Neural cell (in vitro differentiated cells): ENCODE measurements around the gene XDH. TPM values are rescaled to one million over a fixed set of nuclear protein-coding genes. Genes with fewer than 3 reads are reported as not detected.

ENCODE experiments used
- H2AFZ ChIP-seq: fragments of 200-600, 300-800 bp; sonication (generic), shearing (Covaris generic); 2 replicates; pipeline ENCODE4 v1.6.0; 2014; ENCODE audit warnings: low read depth, mild to moderate bottlenecking, antibody characterized with exemption, low read length, moderate library complexity
- H3F3A ChIP-seq: fragments of 200-600 bp; shearing (Covaris generic); 2 replicates; pipeline ENCODE4 v1.6.1; 2016; ENCODE audit warnings: mild to moderate bottlenecking, moderate library complexity, mixed read lengths, antibody characterized with exemption, low read length; ENCODE audit not compliant: insufficient read depth, poor library complexity, severe bottlenecking
- H3K27ac ChIP-seq: fragments of 200-600, 300-800 bp; sonication (generic), shearing (Covaris generic); 2 replicates; pipeline ENCODE4 v1.5.1; 2014; ENCODE audit warnings: mild to moderate bottlenecking, low read length, moderate library complexity
- H3K27me3 ChIP-seq: fragments of 300-800, 200-600 bp; sonication (generic), shearing (Covaris generic); 2 replicates; pipeline ENCODE4 v1.6.0; 2014; ENCODE audit warnings: mild to moderate bottlenecking, low read depth, low read length, moderate library complexity; ENCODE audit not compliant: insufficient read depth
- H3K36me3 ChIP-seq: fragments of 300-800, 200-600 bp; sonication (generic), shearing (Covaris generic); 2 replicates; pipeline ENCODE4 v1.5.1; 2014; ENCODE audit warnings: mild to moderate bottlenecking, antibody characterized with exemption, low read length, moderate library complexity; ENCODE audit not compliant: insufficient read depth
- H3K4me2 ChIP-seq: fragments of 300-800, 200-600 bp; sonication (generic), shearing (Covaris generic); 2 replicates; pipeline ENCODE4 v1.6.0; 2014; ENCODE audit warnings: mild to moderate bottlenecking, low read length
- H3K4me3 ChIP-seq: fragments of 300-800, 200-600 bp; sonication (generic), shearing (Covaris generic); 2 replicates; pipeline ENCODE4 v1.5.1; 2014; ENCODE audit warnings: mild to moderate bottlenecking, low read length, moderate library complexity
- H3K79me2 ChIP-seq: fragments of 200-600 bp; shearing (Covaris generic); replicated peaks from 2 replicates; pipeline ENCODE4 v1.6.0; 2014; ENCODE audit warnings: mild to moderate bottlenecking, low read length, moderate library complexity; ENCODE audit not compliant: insufficient read depth
- H3K9ac ChIP-seq: fragments of 300-800, 200-600 bp; sonication (generic), shearing (Covaris generic); 2 replicates; pipeline ENCODE4 v1.6.1; 2016; ENCODE audit warnings: mild to moderate bottlenecking, low read length, mixed read lengths
- H3K9me2 ChIP-seq: fragments of 200-600 bp; shearing (Covaris generic); 2 replicates; pipeline ENCODE4 v1.6.1; 2016; ENCODE audit warnings: mild to moderate bottlenecking, low read length, mixed read lengths; ENCODE audit not compliant: insufficient read depth
- H3K9me3 ChIP-seq: fragments of 200-600, 300-800 bp; sonication (generic), shearing (Covaris generic); 2 replicates; pipeline ENCODE4 v1.6.1; 2016; ENCODE audit warnings: mild to moderate bottlenecking, mixed run types, low read length, moderate library complexity, mixed read lengths
- H4K20me1 ChIP-seq: fragments of 200-600 bp; shearing (Covaris generic); 2 replicates; pipeline ENCODE4 v1.6.1; 2016; ENCODE audit warnings: mild to moderate bottlenecking, mixed run types; ENCODE audit not compliant: insufficient read depth
- CTCF ChIP-seq: fragments of 450-650 bp; IDR thresholded peaks from 2 replicates; pipeline ENCODE4 v1.5.1; 2014; ENCODE audit warnings: antibody characterized with exemption, mild to moderate bottlenecking, moderate library complexity; ENCODE audit not compliant: poor library complexity, severe bottlenecking
- EP300 ChIP-seq: fragments of 450-650 bp; conservative IDR thresholded peaks from 2 replicates; pipeline ENCODE4 v1.6.1; 2014; ENCODE audit warnings: antibody characterized with exemption, mild to moderate bottlenecking, moderate library complexity; ENCODE audit not compliant: poor library complexity, severe bottlenecking
- EZH2 ChIP-seq: fragments of 200-600, 300-800 bp; shearing (Covaris generic), sonication (generic); IDR thresholded peaks from 2 replicates; pipeline ENCODE4 v1.6.1; 2014; ENCODE audit warnings: antibody characterized with exemption, low read length, borderline replicate concordance, mild to moderate bottlenecking; ENCODE audit not compliant: insufficient read depth, poor library complexity, severe bottlenecking
- MXI1 ChIP-seq: fragments of 450-650 bp; conservative IDR thresholded peaks from 2 replicates; pipeline ENCODE4 v1.6.1; 2014; ENCODE audit warnings: antibody characterized with exemption, mild to moderate bottlenecking; ENCODE audit not compliant: poor library complexity, severe bottlenecking
- POLR2AphosphoS5 ChIP-seq: IDR thresholded peaks from 2 replicates; pipeline ENCODE4 v1.6.1; 2012
- RAD21 ChIP-seq: fragments of 450-650 bp; conservative IDR thresholded peaks from 2 replicates; pipeline ENCODE4 v1.6.1; 2014; ENCODE audit warnings: antibody characterized with exemption, mild to moderate bottlenecking, moderate library complexity
- SMC3 ChIP-seq: fragments of 450-650 bp; conservative IDR thresholded peaks from 2 replicates; pipeline ENCODE4 v1.6.1; 2014; ENCODE audit warnings: antibody characterized with exemption, mild to moderate bottlenecking, moderate library complexity; ENCODE audit not compliant: poor library complexity
- TAF1 ChIP-seq: IDR thresholded peaks from 2 replicates; pipeline ENCODE4 v1.6.1; 2012; ENCODE audit warnings: low read depth
- polyA plus RNA-seq: library from polyadenylated mRNA; depleted of rRNA; stranded (reverse); fragments of >200 nt; gene quantifications from 2 replicates; pipeline ENCODE4 v1.2.3, GENCODE V29; 2014
- TF ChIP-seq, protein P1 (sequence below): IDR thresholded peaks from 2 replicates; pipeline ENCODE4 v1.6.1; 2012; ENCODE audit warnings: borderline replicate concordance

The XDH gene
- polyA plus RNA-seq, 1 donor from 2014 or later = 0.48 TPM

DNA sequence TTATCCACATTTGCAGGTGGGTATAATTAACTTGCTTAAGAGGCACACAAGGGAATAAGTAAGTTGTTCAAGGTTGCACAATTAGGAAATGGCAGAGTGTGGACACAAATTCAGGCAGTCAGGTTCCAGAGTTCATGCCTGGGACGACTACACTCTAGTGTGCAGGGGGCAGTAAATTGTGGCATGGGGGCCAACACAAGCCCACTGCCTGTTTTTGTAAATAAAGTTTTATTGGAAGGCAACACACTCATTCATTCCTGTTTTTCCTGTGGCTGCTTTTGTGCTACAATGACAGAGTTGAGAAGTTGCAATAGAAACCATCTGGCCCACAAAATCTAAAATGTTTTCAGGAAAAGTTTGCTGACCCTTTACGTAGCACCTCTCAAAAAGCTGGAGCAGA is 41.4 kb downstream of the XDH start:
- no peaks in the 10 kb centered on the region for H3K9me3 ChIP-seq
- no peak overlapping the region for H2AFZ ChIP-seq
- H3K27ac ChIP-seq = no peak overlapping the region
- no peaks in the 10 kb centered on the region for H3F3A ChIP-seq
- H3K36me3 ChIP-seq = no peaks in the 10 kb centered on the region
- no peak overlapping the region for H3K4me3 ChIP-seq
- no peaks in the 10 kb centered on the region for H3K27me3 ChIP-seq
- TF ChIP-seq EP300 (no peak), POLR2AphosphoS5 (no peak), EZH2 (no peak), MXI1 (no peak)
- no peaks in the 10 kb centered on the region for H3K9me2 ChIP-seq
- H3K79me2 ChIP-seq = no peaks in the 10 kb centered on the region
- H3K4me2 ChIP-seq = no peak overlapping the region
- H4K20me1 ChIP-seq = no peaks in the 10 kb centered on the region
- no peak overlapping the region for H3K9ac ChIP-seq

DNA sequence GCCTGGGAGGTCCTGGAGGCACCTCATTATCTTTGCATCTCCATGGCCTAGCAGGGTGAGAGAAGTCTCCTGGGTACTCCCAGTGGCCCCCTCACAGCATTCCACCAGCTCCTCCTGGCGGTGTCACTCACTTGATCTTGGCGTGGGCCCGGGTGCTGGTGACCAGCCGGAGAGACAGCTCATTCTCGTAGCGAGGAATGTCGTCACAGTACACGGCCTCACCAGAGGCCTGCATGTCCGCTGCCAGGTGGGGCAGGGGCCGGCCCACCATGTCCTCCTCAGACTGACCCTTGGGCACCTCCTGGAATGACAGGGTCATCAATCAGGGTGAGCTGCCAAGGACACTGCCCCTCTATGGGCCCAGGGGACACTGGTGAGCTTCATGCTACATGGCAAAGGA is 42.4 kb downstream of the XDH start:
- Histone ChIP-seq H3F3A (no peaks in the 10 kb centered on the region), H3K4me2 (no peak overlapping the region), H3K36me3 (no peaks in the 10 kb centered on the region), H2AFZ (no peak overlapping the region), H3K27ac (no peak overlapping the region), H3K9me2 (no peaks in the 10 kb centered on the region), H3K9ac (no peak overlapping the region), H3K4me3 (no peak overlapping the region), H3K79me2 (no peaks in the 10 kb centered on the region), H4K20me1 (no peaks in the 10 kb centered on the region), H3K27me3 (no peaks in the 10 kb centered on the region), H3K9me3 (no peaks in the 10 kb centered on the region)
- TF ChIP-seq, protein P1, sequence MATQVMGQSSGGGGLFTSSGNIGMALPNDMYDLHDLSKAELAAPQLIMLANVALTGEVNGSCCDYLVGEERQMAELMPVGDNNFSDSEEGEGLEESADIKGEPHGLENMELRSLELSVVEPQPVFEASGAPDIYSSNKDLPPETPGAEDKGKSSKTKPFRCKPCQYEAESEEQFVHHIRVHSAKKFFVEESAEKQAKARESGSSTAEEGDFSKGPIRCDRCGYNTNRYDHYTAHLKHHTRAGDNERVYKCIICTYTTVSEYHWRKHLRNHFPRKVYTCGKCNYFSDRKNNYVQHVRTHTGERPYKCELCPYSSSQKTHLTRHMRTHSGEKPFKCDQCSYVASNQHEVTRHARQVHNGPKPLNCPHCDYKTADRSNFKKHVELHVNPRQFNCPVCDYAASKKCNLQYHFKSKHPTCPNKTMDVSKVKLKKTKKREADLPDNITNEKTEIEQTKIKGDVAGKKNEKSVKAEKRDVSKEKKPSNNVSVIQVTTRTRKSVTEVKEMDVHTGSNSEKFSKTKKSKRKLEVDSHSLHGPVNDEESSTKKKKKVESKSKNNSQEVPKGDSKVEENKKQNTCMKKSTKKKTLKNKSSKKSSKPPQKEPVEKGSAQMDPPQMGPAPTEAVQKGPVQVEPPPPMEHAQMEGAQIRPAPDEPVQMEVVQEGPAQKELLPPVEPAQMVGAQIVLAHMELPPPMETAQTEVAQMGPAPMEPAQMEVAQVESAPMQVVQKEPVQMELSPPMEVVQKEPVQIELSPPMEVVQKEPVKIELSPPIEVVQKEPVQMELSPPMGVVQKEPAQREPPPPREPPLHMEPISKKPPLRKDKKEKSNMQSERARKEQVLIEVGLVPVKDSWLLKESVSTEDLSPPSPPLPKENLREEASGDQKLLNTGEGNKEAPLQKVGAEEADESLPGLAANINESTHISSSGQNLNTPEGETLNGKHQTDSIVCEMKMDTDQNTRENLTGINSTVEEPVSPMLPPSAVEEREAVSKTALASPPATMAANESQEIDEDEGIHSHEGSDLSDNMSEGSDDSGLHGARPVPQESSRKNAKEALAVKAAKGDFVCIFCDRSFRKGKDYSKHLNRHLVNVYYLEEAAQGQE = no peak
- no peak for TF ChIP-seq POLR2AphosphoS5
- no peak for TF ChIP-seq SMC3
- TF ChIP-seq MXI1 = no peak
- no peak for TF ChIP-seq EP300
- no peak for TF ChIP-seq RAD21
- TF ChIP-seq TAF1 = no peak
- no peak for TF ChIP-seq CTCF
- no peak for TF ChIP-seq EZH2

- Histone ChIP-seq H3K27me3 (no peaks in the 10 kb centered on the region), H2AFZ (no peak overlapping the region), H3F3A (no peaks in the 10 kb centered on the region), H3K27ac (no peak overlapping the region), H4K20me1 (no peaks in the 10 kb centered on the region), H3K4me3 (no peak overlapping the region), H3K4me2 (no peak overlapping the region), H3K9me2 (no peaks in the 10 kb centered on the region), H3K9ac (no peak overlapping the region), H3K79me2 (no peaks in the 10 kb centered on the region), H3K9me3 (no peaks in the 10 kb centered on the region), H3K36me3 (no peaks in the 10 kb centered on the region)
- TF ChIP-seq TAF1 (no peak), CTCF (no peak), RAD21 (no peak), POLR2AphosphoS5 (no peak), MXI1 (no peak), EP300 (no peak), SMC3 (no peak), EZH2 (no peak)
- TF ChIP-seq, protein P1 = no peak
These were observed 42.9 kb downstream of the XDH start for GRCh38 chr2:31371691-31372090.
